Neural crest cell (in vitro differentiated cells): ENCODE measurements around the gene SRSF5. TPM values are rescaled to one million over a fixed set of nuclear protein-coding genes. Genes with fewer than 3 reads are reported as not detected.
A peak's percentile ranks its signal among the peaks of the same experiment; 100 is the strongest.

Experiments
- DNase-seq: peaks from one replicate; pipeline ENCODE4 v3.0.0; 2021; ENCODE audit warnings: low read depth, mixed read lengths, low spot score
- H3K27ac Mint-ChIP-seq: one replicate; pipeline ENCODE4 v1.8.0; 2021; ENCODE audit warnings: mild to moderate bottlenecking, mixed read lengths; ENCODE audit not compliant: unreplicated experiment
- H3K27me3 Mint-ChIP-seq: 2 replicates; pipeline ENCODE4 v1.8.0; 2021; ENCODE audit warnings: low read depth, mild to moderate bottlenecking, mixed read lengths
- H3K36me3 Mint-ChIP-seq: 2 replicates; pipeline ENCODE4 v1.8.0; 2021; ENCODE audit warnings: low read depth, mild to moderate bottlenecking, mixed read lengths
- H3K4me1 Mint-ChIP-seq: 2 replicates; pipeline ENCODE4 v1.8.0; 2021; ENCODE audit warnings: mixed read lengths
- H3K4me3 Mint-ChIP-seq: one replicate; pipeline ENCODE4 v1.8.0; 2021; ENCODE audit warnings: mild to moderate bottlenecking, mixed read lengths
- H3K9me3 Mint-ChIP-seq: 2 replicates; pipeline ENCODE4 v1.8.0; 2021; ENCODE audit warnings: mixed read lengths
- total RNA-seq: library from RNA; stranded (reverse); gene quantifications from 2 replicates; pipeline ENCODE4 v1.2.1, GENCODE V29; 2021
- TF ChIP-seq, protein P1 (sequence below): fragments of 200-600 bp; sonication (generic); conservative IDR thresholded peaks from 2 replicates; pipeline ENCODE4 v1.5.0; 2021; ENCODE audit warnings: antibody characterized with exemption, mild to moderate bottlenecking

Gene SRSF5
- total RNA-seq, 1 donor from 2014 or later: 356 TPM

DNA sequence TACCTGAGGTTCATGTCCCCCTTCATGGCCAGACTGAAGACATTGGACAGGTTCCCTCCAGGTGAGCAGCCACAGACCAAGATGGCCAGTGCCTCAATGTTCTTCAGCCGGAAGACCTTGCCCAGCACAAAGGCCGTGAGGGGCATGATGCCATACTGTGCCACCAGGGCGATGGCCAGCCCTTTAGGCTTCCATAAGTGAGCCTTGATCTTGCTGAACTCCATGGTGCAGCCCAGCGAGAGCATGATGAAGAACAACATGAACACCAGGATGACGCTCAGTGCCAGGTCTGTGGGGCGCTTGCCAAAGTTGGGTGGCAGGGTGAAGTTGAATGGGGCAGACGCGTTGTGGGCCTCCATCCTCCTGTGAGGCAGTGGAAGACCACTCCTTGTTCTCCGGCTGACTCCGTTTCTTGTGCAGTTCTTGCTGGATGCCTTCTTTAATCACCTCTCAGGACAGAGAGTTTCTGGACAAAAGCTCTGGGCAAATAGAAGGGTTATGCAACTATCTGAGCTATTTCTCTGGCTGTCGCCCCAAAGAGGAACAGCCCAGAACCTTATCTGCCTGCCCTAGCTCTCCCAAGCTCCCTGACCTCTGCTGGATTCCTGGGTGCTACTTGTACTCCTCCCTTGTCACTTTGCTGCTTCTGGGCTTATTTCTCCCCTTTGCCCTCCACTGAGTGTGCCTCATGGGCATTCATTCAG is 30.0 kb downstream of the SRSF5 start, which contains the start of gene SLC10A1:
Gene SLC10A1, minus strand, starts transcription at position 445 of the 704 bp plus-strand sequence. Its CDS starts 86 bp downstream, at position 359.
- Mint-ChIP-seq H3K27ac (no peak within 1 kb of the TSS), H3K9me3 (peaks cover 8% of the 10 kb centered on the region)

DNA sequence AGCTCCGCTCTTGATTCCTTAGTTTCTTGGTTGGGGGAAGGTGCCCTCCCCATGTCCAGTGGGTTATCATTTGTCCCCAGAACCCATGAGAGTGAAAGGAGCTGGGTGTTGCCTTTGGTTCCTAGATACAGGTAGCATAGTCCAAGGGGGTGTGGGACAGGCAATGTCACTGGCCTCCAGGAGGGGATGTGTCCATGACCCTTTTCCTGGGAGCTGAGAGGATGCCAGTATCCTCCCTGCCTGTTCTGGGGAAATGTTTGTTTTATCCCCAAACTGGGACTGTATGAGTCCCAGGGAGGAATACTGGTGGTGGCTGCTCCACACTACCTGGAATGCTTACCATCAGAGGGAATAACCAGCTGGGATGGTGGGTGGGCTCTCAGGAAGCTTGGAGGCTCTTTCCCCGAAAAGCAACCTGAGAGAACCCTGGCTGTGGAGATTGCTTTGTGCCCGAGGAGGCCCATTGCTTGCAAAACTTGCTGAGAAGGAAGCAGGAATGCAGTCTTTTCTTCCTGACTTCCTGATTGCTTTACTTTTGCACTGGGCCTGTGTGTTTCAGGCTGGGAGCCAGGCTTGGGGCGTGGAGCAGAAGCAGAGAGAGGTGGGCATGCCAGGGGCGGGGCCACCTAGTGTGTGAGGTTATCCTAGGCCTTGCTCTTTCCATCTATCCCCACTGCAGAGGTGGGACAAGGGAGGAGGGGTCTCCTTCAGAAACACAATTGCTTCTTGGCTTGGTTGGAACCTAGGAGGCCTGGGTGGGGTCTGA is 30.8 kb downstream of the SRSF5 start:
- TF ChIP-seq, protein P1, sequence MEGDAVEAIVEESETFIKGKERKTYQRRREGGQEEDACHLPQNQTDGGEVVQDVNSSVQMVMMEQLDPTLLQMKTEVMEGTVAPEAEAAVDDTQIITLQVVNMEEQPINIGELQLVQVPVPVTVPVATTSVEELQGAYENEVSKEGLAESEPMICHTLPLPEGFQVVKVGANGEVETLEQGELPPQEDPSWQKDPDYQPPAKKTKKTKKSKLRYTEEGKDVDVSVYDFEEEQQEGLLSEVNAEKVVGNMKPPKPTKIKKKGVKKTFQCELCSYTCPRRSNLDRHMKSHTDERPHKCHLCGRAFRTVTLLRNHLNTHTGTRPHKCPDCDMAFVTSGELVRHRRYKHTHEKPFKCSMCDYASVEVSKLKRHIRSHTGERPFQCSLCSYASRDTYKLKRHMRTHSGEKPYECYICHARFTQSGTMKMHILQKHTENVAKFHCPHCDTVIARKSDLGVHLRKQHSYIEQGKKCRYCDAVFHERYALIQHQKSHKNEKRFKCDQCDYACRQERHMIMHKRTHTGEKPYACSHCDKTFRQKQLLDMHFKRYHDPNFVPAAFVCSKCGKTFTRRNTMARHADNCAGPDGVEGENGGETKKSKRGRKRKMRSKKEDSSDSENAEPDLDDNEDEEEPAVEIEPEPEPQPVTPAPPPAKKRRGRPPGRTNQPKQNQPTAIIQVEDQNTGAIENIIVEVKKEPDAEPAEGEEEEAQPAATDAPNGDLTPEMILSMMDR: no peak
- Mint-ChIP-seq H3K4me3 (no peak overlapping the region), H3K4me1 (no peaks in the 10 kb centered on the region), H3K9me3 (peaks cover 8% of the 10 kb centered on the region), H3K27me3 (no peaks in the 10 kb centered on the region), H3K36me3 (no peaks in the 10 kb centered on the region), H3K27ac (peak overlapping the region; percentile 38)
- no peak for DNase-seq

More for the DNA sequence above, 30.0 kb downstream of the SRSF5 start, which contains the start of gene SLC10A1:
- DNase-seq: no peak
- TF ChIP-seq, protein P1: no peak
- no peak within 1 kb of the TSS for H3K4me3 Mint-ChIP-seq
- no peaks in the 10 kb centered on the region for H3K4me1 Mint-ChIP-seq
- H3K27me3 Mint-ChIP-seq: no peaks in the 10 kb centered on the region
- H3K36me3 Mint-ChIP-seq: no peaks in the 10 kb centered on the region

DNA sequence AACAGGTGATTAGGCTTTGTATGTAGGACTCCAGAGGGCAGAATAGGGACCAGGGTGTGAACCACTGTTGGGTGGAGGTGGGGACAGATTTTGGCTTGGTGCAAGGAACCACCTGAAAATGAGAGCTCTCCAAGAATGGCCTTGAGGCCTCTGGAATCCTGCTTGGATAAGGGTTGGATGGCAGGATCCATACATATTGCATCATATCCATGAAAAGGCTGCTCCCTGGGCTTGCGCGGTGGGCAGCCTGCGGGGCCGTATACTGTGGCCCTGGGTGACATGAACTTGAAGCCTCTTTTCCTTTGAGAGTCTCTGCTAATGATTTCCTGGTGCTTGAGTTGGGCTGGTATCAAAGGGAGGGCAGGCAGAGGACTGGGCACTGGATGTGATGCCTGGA is 31.4 kb downstream of the SRSF5 start:
- H3K4me1 Mint-ChIP-seq: no peaks in the 10 kb centered on the region
- no peak for DNase-seq
- H3K36me3 Mint-ChIP-seq: no peaks in the 10 kb centered on the region
- H3K27me3 Mint-ChIP-seq: no peaks in the 10 kb centered on the region
- H3K27ac Mint-ChIP-seq: peak overlapping the region; percentile 38
- H3K4me3 Mint-ChIP-seq: no peak overlapping the region
- H3K9me3 Mint-ChIP-seq: peaks cover 8% of the 10 kb centered on the region
- TF ChIP-seq, protein P1: no peak

DNA sequence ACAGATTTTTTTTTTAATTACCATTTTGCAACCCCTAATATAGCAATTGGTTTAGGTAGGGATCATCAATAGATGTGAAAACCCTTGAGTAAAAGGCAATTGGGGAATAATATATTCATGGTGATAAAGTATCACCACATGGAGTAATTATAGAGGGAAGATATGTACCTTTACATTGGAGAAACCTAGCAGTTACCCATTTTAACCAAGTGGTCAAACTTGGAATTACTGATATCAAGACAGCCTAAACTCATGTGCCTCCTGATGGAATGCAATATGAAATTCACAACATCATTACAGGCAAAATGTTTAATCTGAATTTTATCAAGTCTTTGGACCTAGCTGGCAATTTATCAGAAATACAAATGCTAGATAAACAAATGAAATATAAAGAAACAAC is 36.8 kb downstream of the SRSF5 start:
- TF ChIP-seq, protein P1: peak; percentile 52
- Mint-ChIP-seq H3K27me3 (no peaks in the 10 kb centered on the region), H3K36me3 (no peaks in the 10 kb centered on the region), H3K9me3 (peaks cover 5% of the 10 kb centered on the region), H3K4me3 (no peak overlapping the region), H3K27ac (no peak overlapping the region), H3K4me1 (no peaks in the 10 kb centered on the region)
- DNase-seq: no peak

DNA sequence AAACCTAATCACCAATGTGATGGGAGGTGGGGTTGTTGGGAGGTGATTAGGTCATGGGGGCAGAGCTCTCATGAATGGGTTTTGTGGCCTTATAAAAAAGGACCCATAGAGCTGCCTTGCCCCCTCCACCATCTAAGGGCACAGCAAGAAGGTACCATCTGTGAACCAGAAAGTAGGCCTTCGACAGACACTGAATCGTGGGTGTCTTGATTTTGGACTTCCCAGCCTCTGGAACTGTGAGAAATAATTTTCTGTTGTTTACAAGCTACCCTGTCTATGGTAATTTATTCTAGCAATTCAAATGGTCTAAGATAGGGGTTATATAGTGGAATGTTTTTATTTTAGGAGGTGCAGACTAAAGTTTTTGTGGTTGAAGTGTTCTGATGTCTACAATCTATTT is 38.0 kb downstream of the SRSF5 start:
- DNase-seq: no peak
- Mint-ChIP-seq H3K36me3 (no peaks in the 10 kb centered on the region), H3K4me3 (no peak overlapping the region), H3K27me3 (no peaks in the 10 kb centered on the region), H3K9me3 (peaks cover 5% of the 10 kb centered on the region), H3K27ac (no peak overlapping the region), H3K4me1 (no peaks in the 10 kb centered on the region)
- TF ChIP-seq, protein P1: no peak
